Measurements from ENCODE around the gene SAMD4B. TPM values are rescaled to one million over a fixed set of nuclear protein-coding genes. Genes with fewer than 3 reads are reported as not detected.

Gene SAMD4B
- total and polyA plus RNA-seq, 2 donors (not counting 1 experiment from before 2014, with no cell fraction given), result 33.0 to 39.1 TPM

GRCh38 chr19:39403331-39404312 is 61.4 kb downstream of the SAMD4B start:
- peaks cover 6% of the 10 kb centered on the region for H4K20me1 ChIP-seq (ENCODE audit: control insufficient read depth, extremely low read depth, insufficient read depth, low read length)
- peak; percentile 97 to 100 for DNase-seq (ENCODE audit: low read depth in 2 of 2)
- no peak overlapping the region for H2AFZ ChIP-seq (ENCODE audit: low read length)
- H3K9me3 ChIP-seq (ENCODE audit: control insufficient read depth, insufficient read depth, low read depth, low read length), result no peaks in the 10 kb centered on the region
- no peak for TF ChIP-seq CTCF (conservative IDR thresholded peaks at IDR 0.05 in 1 of 2, IDR thresholded peaks at IDR 0.05 in 1 of 2; ENCODE audit: low read depth in 1 of 2, low read length in 2 of 2)
- no peak for TF ChIP-seq EZH2 (IDR thresholded peaks at IDR 0.05; ENCODE audit: low read length, missing control alignments)
- peak overlapping the region; percentile 86 for H3K9ac ChIP-seq (ENCODE audit: insufficient read depth, low read length)
- peak overlapping the region; percentile 96 for H3K27ac ChIP-seq (ENCODE audit: insufficient read depth, low read length)
- H3K27me3 ChIP-seq (ENCODE audit: control insufficient read depth, insufficient read depth, low read length), result no peaks in the 10 kb centered on the region
- H3K4me3 ChIP-seq (replicated peaks in 1 of 4; ENCODE audit: control extremely low read depth in 1 of 4, insufficient read depth in 1 of 4, low read depth in 3 of 4, low read length in 4 of 4), result peak overlapping the region; percentile 30 to 58 (median 44)
- H3K36me3 ChIP-seq (ENCODE audit: control insufficient read depth, insufficient read depth, low read length), result peaks cover 12% of the 10 kb centered on the region
- H3K4me1 ChIP-seq (ENCODE audit: control insufficient read depth, extremely low read depth, insufficient read depth, low read length), result peaks cover 29% of the 10 kb centered on the region
- peaks cover 29% of the 10 kb centered on the region for H3K79me2 ChIP-seq (ENCODE audit: control insufficient read depth, insufficient read depth, low read length)
- H3K4me2 ChIP-seq (ENCODE audit: extremely low read depth, insufficient read depth, low read length), result peak overlapping the region; percentile 79

- H3K9ac ChIP-seq (ENCODE audit: insufficient read depth, low read length), result no peak overlapping the region
- peaks cover 6% of the 10 kb centered on the region for H4K20me1 ChIP-seq (ENCODE audit: control insufficient read depth, extremely low read depth, insufficient read depth, low read length)
- peaks cover 12% of the 10 kb centered on the region for H3K36me3 ChIP-seq (ENCODE audit: control insufficient read depth, insufficient read depth, low read length)
- no peak for DNase-seq (ENCODE audit: low read depth in 2 of 2)
- peaks cover 38% of the 10 kb centered on the region for H3K79me2 ChIP-seq (ENCODE audit: control insufficient read depth, insufficient read depth, low read length)
- no peak for TF ChIP-seq CTCF (conservative IDR thresholded peaks at IDR 0.05 in 1 of 2, IDR thresholded peaks at IDR 0.05 in 1 of 2; ENCODE audit: low read depth in 1 of 2, low read length in 2 of 2)
- no peak for TF ChIP-seq EZH2 (IDR thresholded peaks at IDR 0.05; ENCODE audit: low read length, missing control alignments)
- no peak overlapping the region for H3K4me2 ChIP-seq (ENCODE audit: extremely low read depth, insufficient read depth, low read length)
- H3K4me3 ChIP-seq (replicated peaks in 1 of 4; ENCODE audit: control extremely low read depth in 1 of 4, insufficient read depth in 1 of 4, low read depth in 3 of 4, low read length in 4 of 4), result peak overlapping the region in 1 of 4 experiments; percentile 98
- H3K27ac ChIP-seq (ENCODE audit: insufficient read depth, low read length), result peak overlapping the region; percentile 95
- H3K4me1 ChIP-seq (ENCODE audit: control insufficient read depth, extremely low read depth, insufficient read depth, low read length), result peaks cover 28% of the 10 kb centered on the region
- H3K27me3 ChIP-seq (ENCODE audit: control insufficient read depth, insufficient read depth, low read length), result no peaks in the 10 kb centered on the region
- H2AFZ ChIP-seq (ENCODE audit: low read length), result no peak overlapping the region
- H3K9me3 ChIP-seq (ENCODE audit: control insufficient read depth, insufficient read depth, low read depth, low read length), result no peaks in the 10 kb centered on the region
These were observed 63.2 kb downstream of the SAMD4B start for GRCh38 chr19:39405261-39405957.

Data from fibroblast of lung (primary cell).